Measurements from ENCODE around the gene RETSAT.

DNA sequence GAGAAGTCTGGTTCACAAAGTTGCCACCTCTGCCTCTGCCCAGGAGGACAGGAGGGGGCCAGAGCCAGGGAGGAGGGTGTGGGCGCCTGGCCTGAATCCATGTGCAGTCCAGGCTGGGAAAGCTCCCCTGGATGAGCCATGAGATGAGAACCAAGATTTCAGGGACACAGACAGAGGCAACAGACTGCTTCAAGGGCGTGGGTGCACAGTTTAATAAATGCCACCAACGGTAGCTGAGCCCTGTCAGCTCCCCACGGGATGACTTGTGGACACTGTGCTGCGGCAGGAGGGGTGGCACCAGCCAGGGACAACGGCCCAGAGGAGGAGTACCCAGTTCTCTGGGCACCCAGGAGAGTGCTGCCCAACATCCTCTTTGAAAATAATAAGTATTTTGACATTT lies 40.6 kb upstream of the RETSAT start:
- TF ChIP-seq CTCF (IDR thresholded peaks at IDR 0.05; ENCODE audit: insufficient read depth, low read depth, low read length) (no peak), EZH2 (IDR thresholded peaks at IDR 0.05; ENCODE audit: insufficient read depth, low read length) (no peak)

All from astrocyte (in vitro differentiated cells and primary cell).